ENCODE measurements around the gene NUP42. TPM values are rescaled to one million over a fixed set of nuclear protein-coding genes. Genes with fewer than 3 reads are reported as not detected.

NUP42 gene
- total and polyA plus RNA-seq, 10 of the 15 experiments (the other 5 are each of a cell fraction or from before 2014, with no cell fraction given), result 48.6 to 124 (median 74.3) TPM

DNA sequence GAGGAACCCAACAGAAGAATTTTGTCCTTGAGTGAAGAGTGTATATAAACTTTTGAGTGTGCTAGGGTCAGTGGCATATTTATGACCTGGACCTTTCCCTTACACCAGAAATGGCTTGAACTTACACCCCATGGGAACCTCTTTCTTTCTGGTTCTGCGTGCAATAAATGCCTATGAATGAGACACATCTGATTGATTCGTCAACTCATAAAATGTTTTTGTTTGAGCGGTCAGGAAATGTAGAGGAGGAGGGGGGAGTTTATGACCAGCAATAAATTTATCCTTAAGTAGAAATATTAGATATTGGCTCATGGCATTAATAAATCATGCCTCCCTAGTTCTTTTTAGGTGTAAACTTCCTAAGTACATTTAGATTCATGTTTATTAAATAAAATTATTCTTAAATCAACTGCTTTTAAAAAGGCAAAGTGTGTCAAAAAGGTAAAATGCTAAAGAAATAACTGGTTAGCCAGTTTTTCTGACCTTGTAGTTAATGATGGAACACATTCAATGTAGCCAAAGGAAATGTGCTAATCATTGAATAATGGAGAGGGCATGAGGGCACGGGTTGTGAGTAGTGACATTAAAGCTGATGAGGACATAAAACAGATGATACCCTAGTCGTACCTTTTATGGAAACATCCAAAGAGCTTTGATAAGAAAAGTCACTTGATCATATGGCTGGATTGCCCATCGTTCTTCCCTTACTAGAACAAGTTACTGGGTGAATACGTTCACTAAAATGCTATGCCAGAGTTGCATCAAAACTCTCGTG lies 13.6 kb upstream of the NUP42 start:
- H3K27me3 ChIP-seq (replicated peaks in 1 of 2; ENCODE audit: control insufficient read depth in 2 of 2, insufficient read depth in 2 of 2, low read length in 1 of 2), result no peaks in the 10 kb centered on the region
- SMC1A ChIA-PET (ENCODE audit: uncharacterized antibody, unreplicated experiment), result interaction anchor here (1.1 kb wide), 1 partner anchor 11 kb away, joined by 4 read pairs; no protein-coding TSS in a partner anchor
- in situ Hi-C loops (cut with MboI) (no loop called here), intact Hi-C loops (cut with micrococcal nuclease; ENCODE audit: unreplicated experiment) (no loop called here)
- no TSS peak for BruUV-seq (replicated peaks)
- no peak overlapping the region for H3K9ac ChIP-seq (ENCODE audit: control insufficient read depth, insufficient read depth, low read length)
- H3K79me2 ChIP-seq (ENCODE audit: control insufficient read depth, insufficient read depth, low read length), result no peaks in the 10 kb centered on the region
- no peaks in the 10 kb centered on the region for H3K9me3 ChIP-seq (replicated peaks; ENCODE audit: control insufficient read depth, insufficient read depth, low read length)
- H3K36me3 ChIP-seq (ENCODE audit: control insufficient read depth in 2 of 2, insufficient read depth in 2 of 2, low read length in 1 of 2), result no peaks in the 10 kb centered on the region
- FAIRE-seq (no peak), ATAC-seq (no peak), DNase-seq (ENCODE audit: low read depth, low spot score) (no peak)
- WGBS (ENCODE audit: insufficient coverage, insufficient replicate concordance, low lambda C conversion rate, missing lambda C conversion rate), result 94% methylated on average over 8 of the region's 8 CpGs
- H3K27ac ChIP-seq (ENCODE audit: control insufficient read depth, insufficient read depth), result no peak overlapping the region
- POLR2A ChIA-PET, result interaction anchor here (0.5 kb wide), 1 partner anchor 319 kb away, joined by 6 read pairs; no protein-coding TSS in a partner anchor
- H3K4me1 ChIP-seq (ENCODE audit: control insufficient read depth, insufficient read depth, low read length), result no peaks in the 10 kb centered on the region
- no peak for TF ChIP-seq NR2C1 (IDR thresholded peaks at IDR 0.05)
- no peak for TF ChIP-seq TCF7 (IDR thresholded peaks at IDR 0.05; ENCODE audit: borderline replicate concordance)
- TF ChIP-seq MXI1 (IDR thresholded peaks at IDR 0.05; ENCODE audit: low read depth, low read length), result no peak
- no peak for TF ChIP-seq ETV6 (conservative IDR thresholded peaks at IDR 0.05 in 1 of 2, IDR thresholded peaks at IDR 0.05 in 1 of 2; ENCODE audit: borderline replicate concordance in 1 of 2, low read depth in 1 of 2)
- H2AFZ ChIP-seq (ENCODE audit: control insufficient read depth, low read depth, low read length), result no peak overlapping the region
- H4K20me1 ChIP-seq (ENCODE audit: control insufficient read depth, insufficient read depth), result no peaks in the 10 kb centered on the region
- no peak overlapping the region for H3K4me3 ChIP-seq
- RAD21 ChIA-PET (ENCODE audit: unreplicated experiment), result no interaction called here
- no peak overlapping the region for H3K4me2 ChIP-seq (ENCODE audit: control insufficient read depth, insufficient read depth)
- CTCF ChIA-PET, result interaction anchor here (1.2 kb wide), 1 partner anchor 12 kb away, joined by 4 read pairs; no protein-coding TSS in a partner anchor

DNA sequence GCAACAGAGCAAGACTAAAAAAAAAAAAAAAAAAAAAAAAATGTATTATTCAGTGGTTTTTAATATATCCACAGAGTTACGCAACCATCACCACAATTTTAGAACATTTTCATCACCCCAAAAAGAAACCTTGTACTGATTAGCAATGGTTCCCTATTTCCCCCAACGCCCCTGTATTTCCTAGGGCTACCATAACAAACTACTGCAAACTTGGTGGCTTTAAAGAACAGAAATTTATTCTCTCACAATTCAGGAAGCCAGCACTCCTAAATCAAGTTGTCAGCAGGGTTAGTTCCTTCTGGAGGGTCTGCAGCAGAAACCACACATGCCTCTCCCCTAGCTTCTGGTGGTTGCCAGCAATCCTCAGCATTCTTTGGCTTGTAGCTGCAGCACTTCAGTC lies 5.9 kb upstream of the NUP42 start:
- H3K79me2 ChIP-seq (ENCODE audit: control insufficient read depth, insufficient read depth, low read length), result no peaks in the 10 kb centered on the region
- H3K27me3 ChIP-seq (replicated peaks in 1 of 2; ENCODE audit: control insufficient read depth in 2 of 2, insufficient read depth in 2 of 2, low read length in 1 of 2), result no peaks in the 10 kb centered on the region
- no peak overlapping the region for H3K4me3 ChIP-seq
- SMC1A ChIA-PET (ENCODE audit: uncharacterized antibody, unreplicated experiment), result no interaction called here
- no peak for TF ChIP-seq SRF (IDR thresholded peaks at IDR 0.05; ENCODE audit: low read depth in 2 of 2, low read length in 2 of 2)
- TF ChIP-seq SREBF2 (IDR thresholded peaks at IDR 0.05; ENCODE audit: low read length), result no peak
- TF ChIP-seq SIX5 (IDR thresholded peaks at IDR 0.05; ENCODE audit: low read depth, low read length, severe bottlenecking), result no peak
- TF ChIP-seq, protein P1, sequence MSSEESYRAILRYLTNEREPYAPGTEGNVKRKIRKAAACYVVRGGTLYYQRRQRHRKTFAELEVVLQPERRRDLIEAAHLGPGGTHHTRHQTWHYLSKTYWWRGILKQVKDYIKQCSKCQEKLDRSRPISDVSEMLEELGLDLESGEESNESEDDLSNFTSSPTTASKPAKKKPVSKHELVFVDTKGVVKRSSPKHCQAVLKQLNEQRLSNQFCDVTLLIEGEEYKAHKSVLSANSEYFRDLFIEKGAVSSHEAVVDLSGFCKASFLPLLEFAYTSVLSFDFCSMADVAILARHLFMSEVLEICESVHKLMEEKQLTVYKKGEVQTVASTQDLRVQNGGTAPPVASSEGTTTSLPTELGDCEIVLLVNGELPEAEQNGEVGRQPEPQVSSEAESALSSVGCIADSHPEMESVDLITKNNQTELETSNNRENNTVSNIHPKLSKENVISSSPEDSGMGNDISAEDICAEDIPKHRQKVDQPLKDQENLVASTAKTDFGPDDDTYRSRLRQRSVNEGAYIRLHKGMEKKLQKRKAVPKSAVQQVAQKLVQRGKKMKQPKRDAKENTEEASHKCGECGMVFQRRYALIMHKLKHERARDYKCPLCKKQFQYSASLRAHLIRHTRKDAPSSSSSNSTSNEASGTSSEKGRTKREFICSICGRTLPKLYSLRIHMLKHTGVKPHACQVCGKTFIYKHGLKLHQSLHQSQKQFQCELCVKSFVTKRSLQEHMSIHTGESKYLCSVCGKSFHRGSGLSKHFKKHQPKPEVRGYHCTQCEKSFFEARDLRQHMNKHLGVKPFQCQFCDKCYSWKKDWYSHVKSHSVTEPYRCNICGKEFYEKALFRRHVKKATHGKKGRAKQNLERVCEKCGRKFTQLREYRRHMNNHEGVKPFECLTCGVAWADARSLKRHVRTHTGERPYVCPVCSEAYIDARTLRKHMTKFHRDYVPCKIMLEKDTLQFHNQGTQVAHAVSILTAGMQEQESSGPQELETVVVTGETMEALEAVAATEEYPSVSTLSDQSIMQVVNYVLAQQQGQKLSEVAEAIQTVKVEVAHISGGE (CRISPR knock-in tag; IDR thresholded peaks at IDR 0.05), result no peak
- TF ChIP-seq PML (IDR thresholded peaks at IDR 0.05; ENCODE audit: low read length), result no peak
- no peak for TF ChIP-seq BRCA1 (IDR thresholded peaks at IDR 0.05; ENCODE audit: low read depth, low read length)
- no peak for TF ChIP-seq RCOR1 (conservative IDR thresholded peaks at IDR 0.05; ENCODE audit: low read depth, low read length)
- TF ChIP-seq CHD1 (IDR thresholded peaks at IDR 0.05; ENCODE audit: low read depth, low read length), result no peak
- TF ChIP-seq POU2F2 (IDR thresholded peaks at IDR 0.05; ENCODE audit: borderline replicate concordance, low read depth, low read length), result no peak
- no peak for TF ChIP-seq ZNF384 (IDR thresholded peaks at IDR 0.05; ENCODE audit: borderline replicate concordance, low read depth, low read length)
- no peak for TF ChIP-seq SMAD5 (IDR thresholded peaks at IDR 0.05; ENCODE audit: low read depth)
- H3K4me2 ChIP-seq (ENCODE audit: control insufficient read depth, insufficient read depth), result no peak overlapping the region
- BruUV-seq (replicated peaks), result no TSS peak
- intact Hi-C loops (cut with micrococcal nuclease; ENCODE audit: unreplicated experiment) (no loop called here), in situ Hi-C loops (cut with MboI) (no loop called here)
- no peak overlapping the region for H2AFZ ChIP-seq (ENCODE audit: control insufficient read depth, low read depth, low read length)
- no peaks in the 10 kb centered on the region for H3K9me3 ChIP-seq (replicated peaks; ENCODE audit: control insufficient read depth, insufficient read depth, low read length)
- FAIRE-seq (no peak), DNase-seq (ENCODE audit: low read depth, low spot score) (no peak), ATAC-seq (no peak)
- POLR2A ChIA-PET, result interaction anchor here (1.0 kb wide), 1 partner anchor 12 kb away, joined by 3 read pairs; no protein-coding TSS in a partner anchor
- H3K27ac ChIP-seq (ENCODE audit: control insufficient read depth, insufficient read depth), result no peak overlapping the region
- WGBS (ENCODE audit: insufficient coverage, insufficient replicate concordance, low lambda C conversion rate, missing lambda C conversion rate), result 90% methylated on average over 2 of the region's 2 CpGs
- RAD21 ChIA-PET (ENCODE audit: unreplicated experiment), result no interaction called here
- CTCF ChIA-PET, result no interaction called here
- H3K36me3 ChIP-seq (ENCODE audit: control insufficient read depth in 2 of 2, insufficient read depth in 2 of 2, low read length in 1 of 2), result no peaks in the 10 kb centered on the region
- H3K9ac ChIP-seq (ENCODE audit: control insufficient read depth, insufficient read depth, low read length), result no peak overlapping the region
- H3K4me1 ChIP-seq (ENCODE audit: control insufficient read depth, insufficient read depth, low read length), result no peaks in the 10 kb centered on the region
- no peaks in the 10 kb centered on the region for H4K20me1 ChIP-seq (ENCODE audit: control insufficient read depth, insufficient read depth)
